ENCODE measurements around the gene HMX2. TPM values are rescaled to one million over a fixed set of nuclear protein-coding genes. Genes with fewer than 3 reads are reported as not detected.

Gene HMX2
- total RNA-seq, 1 experiment from 2014 or later, result not detected

DNA sequence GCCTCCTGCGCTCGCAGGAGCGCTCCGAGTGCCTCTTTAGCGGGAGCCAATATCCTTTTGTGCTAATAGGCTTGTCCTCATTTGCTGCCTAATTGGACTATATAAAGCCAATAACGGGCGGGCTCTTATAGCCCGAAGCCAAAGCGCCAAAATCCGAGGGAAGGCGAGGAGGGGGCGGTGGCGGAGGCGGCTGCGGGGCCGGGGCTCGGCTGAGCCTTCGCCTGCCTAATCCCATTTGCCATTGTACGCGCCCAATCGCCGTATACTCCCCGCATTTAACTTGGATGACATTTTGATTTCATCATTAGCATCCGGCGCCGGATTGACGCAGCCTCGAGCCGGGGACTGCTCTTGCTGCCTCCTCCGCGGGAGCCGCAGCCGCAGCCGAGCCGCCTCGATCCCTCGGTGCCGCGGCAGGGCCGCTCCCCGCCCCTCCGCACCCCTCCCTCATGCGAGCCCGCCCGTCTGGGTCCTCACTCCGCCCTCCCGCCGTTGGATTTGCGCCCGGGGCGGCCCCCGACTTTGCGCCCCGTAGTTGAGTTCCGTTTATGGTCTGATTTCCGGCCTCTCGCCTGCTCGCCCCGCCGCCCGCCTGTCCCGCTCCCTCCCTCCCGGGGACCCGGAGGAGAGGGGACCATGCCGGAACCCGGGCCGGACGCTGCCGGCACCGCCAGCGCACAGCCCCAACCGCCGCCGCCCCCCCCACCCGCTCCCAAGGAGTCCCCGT is 12.4 kb upstream of the HMX2 start, which contains the start of gene HMX3:
TSS of gene HMX3 (plus strand) at position 556 of the 727 bp plus-strand sequence. CDS start at position 637, 81 bp downstream.
- no peak within 1 kb of the TSS for H2AFZ ChIP-seq (ENCODE audit: low read depth, low read length, poor library complexity, severe bottlenecking)
- BruUV-seq (replicated peaks), result no TSS peak
- H3K27me3 ChIP-seq (ENCODE audit: insufficient read depth, low read length), result no peaks in the 10 kb centered on the region
- POLR2A ChIA-PET, result no interaction called here
- RAD21 ChIA-PET (ENCODE audit: low non-redundant PET in 1 of 2, low total read pairs in 2 of 2, uncharacterized antibody in 2 of 2, unreplicated experiment in 2 of 2), result no interaction called here
- H3K4me2 ChIP-seq (ENCODE audit: low read length), result no peak within 1 kb of the TSS
- intact Hi-C loops (cut with micrococcal nuclease), result no loop called here
- TF ChIP-seq SIN3A (IDR thresholded peaks at IDR 0.05; ENCODE audit: low read depth) (no peak), JUND (IDR thresholded peaks at IDR 0.05) (no peak), SP1 (IDR thresholded peaks at IDR 0.05; ENCODE audit: low read depth) (no peak), RAD21 (IDR thresholded peaks at IDR 0.05; ENCODE audit: low read depth) (no peak), CEBPB (IDR thresholded peaks at IDR 0.05; ENCODE audit: low read depth) (no peak), EGR1 (IDR thresholded peaks at IDR 0.05; ENCODE audit: low read depth) (no peak), TCF7L2 (IDR thresholded peaks at IDR 0.05; ENCODE audit: borderline replicate concordance, extremely low read depth, insufficient read depth, insufficient read length) (no peak), EZH2 (IDR thresholded peaks at IDR 0.05) (no peak), POLR2A (IDR thresholded peaks at IDR 0.05; ENCODE audit: borderline replicate concordance, extremely low read depth, insufficient read depth, insufficient read length) (no peak), POLR2AphosphoS5 (IDR thresholded peaks at IDR 0.05; ENCODE audit: low read depth, low read length) (no peak), YY1 (IDR thresholded peaks at IDR 0.05; ENCODE audit: extremely low read depth, insufficient replicate concordance, low read depth, low read length) (no peak), SRF (IDR thresholded peaks at IDR 0.05; ENCODE audit: low read depth) (no peak), ZNF274 (IDR thresholded peaks at IDR 0.05; ENCODE audit: low read depth, low read length) (no peak), FOSL1 (IDR thresholded peaks at IDR 0.05; ENCODE audit: low read depth) (no peak), ZFX (IDR thresholded peaks at IDR 0.05) (no peak)
- TF ChIP-seq, protein P1, sequence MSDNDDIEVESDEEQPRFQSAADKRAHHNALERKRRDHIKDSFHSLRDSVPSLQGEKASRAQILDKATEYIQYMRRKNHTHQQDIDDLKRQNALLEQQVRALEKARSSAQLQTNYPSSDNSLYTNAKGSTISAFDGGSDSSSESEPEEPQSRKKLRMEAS (IDR thresholded peaks at IDR 0.05), result no peak
- TF ChIP-seq, protein P2, sequence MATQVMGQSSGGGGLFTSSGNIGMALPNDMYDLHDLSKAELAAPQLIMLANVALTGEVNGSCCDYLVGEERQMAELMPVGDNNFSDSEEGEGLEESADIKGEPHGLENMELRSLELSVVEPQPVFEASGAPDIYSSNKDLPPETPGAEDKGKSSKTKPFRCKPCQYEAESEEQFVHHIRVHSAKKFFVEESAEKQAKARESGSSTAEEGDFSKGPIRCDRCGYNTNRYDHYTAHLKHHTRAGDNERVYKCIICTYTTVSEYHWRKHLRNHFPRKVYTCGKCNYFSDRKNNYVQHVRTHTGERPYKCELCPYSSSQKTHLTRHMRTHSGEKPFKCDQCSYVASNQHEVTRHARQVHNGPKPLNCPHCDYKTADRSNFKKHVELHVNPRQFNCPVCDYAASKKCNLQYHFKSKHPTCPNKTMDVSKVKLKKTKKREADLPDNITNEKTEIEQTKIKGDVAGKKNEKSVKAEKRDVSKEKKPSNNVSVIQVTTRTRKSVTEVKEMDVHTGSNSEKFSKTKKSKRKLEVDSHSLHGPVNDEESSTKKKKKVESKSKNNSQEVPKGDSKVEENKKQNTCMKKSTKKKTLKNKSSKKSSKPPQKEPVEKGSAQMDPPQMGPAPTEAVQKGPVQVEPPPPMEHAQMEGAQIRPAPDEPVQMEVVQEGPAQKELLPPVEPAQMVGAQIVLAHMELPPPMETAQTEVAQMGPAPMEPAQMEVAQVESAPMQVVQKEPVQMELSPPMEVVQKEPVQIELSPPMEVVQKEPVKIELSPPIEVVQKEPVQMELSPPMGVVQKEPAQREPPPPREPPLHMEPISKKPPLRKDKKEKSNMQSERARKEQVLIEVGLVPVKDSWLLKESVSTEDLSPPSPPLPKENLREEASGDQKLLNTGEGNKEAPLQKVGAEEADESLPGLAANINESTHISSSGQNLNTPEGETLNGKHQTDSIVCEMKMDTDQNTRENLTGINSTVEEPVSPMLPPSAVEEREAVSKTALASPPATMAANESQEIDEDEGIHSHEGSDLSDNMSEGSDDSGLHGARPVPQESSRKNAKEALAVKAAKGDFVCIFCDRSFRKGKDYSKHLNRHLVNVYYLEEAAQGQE (IDR thresholded peaks at IDR 0.05; ENCODE audit: low read depth), result no peak
- TF ChIP-seq, protein P3, sequence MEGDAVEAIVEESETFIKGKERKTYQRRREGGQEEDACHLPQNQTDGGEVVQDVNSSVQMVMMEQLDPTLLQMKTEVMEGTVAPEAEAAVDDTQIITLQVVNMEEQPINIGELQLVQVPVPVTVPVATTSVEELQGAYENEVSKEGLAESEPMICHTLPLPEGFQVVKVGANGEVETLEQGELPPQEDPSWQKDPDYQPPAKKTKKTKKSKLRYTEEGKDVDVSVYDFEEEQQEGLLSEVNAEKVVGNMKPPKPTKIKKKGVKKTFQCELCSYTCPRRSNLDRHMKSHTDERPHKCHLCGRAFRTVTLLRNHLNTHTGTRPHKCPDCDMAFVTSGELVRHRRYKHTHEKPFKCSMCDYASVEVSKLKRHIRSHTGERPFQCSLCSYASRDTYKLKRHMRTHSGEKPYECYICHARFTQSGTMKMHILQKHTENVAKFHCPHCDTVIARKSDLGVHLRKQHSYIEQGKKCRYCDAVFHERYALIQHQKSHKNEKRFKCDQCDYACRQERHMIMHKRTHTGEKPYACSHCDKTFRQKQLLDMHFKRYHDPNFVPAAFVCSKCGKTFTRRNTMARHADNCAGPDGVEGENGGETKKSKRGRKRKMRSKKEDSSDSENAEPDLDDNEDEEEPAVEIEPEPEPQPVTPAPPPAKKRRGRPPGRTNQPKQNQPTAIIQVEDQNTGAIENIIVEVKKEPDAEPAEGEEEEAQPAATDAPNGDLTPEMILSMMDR (IDR thresholded peaks at IDR 0.05 in 2 of 3, conservative IDR thresholded peaks at IDR 0.05 in 1 of 3; ENCODE audit: borderline replicate concordance in 1 of 3, insufficient read depth in 1 of 3, low read depth in 2 of 3, low read length in 2 of 3), result no peak
- TF ChIP-seq, protein P4, sequence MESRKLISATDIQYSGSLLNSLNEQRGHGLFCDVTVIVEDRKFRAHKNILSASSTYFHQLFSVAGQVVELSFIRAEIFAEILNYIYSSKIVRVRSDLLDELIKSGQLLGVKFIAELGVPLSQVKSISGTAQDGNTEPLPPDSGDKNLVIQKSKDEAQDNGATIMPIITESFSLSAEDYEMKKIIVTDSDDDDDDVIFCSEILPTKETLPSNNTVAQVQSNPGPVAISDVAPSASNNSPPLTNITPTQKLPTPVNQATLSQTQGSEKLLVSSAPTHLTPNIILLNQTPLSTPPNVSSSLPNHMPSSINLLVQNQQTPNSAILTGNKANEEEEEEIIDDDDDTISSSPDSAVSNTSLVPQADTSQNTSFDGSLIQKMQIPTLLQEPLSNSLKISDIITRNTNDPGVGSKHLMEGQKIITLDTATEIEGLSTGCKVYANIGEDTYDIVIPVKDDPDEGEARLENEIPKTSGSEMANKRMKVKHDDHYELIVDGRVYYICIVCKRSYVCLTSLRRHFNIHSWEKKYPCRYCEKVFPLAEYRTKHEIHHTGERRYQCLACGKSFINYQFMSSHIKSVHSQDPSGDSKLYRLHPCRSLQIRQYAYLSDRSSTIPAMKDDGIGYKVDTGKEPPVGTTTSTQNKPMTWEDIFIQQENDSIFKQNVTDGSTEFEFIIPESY (IDR thresholded peaks at IDR 0.05; ENCODE audit: extremely low read depth, insufficient replicate concordance, low read length), result no peak
- TF ChIP-seq, protein P5, sequence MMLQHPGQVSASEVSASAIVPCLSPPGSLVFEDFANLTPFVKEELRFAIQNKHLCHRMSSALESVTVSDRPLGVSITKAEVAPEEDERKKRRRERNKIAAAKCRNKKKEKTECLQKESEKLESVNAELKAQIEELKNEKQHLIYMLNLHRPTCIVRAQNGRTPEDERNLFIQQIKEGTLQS (IDR thresholded peaks at IDR 0.05), result no peak
- ATAC-seq (no peak), DNase-seq (ENCODE audit: low read depth, low spot score) (no peak)
- H3K9ac ChIP-seq (ENCODE audit: low read length), result no peak within 1 kb of the TSS
- H3K4me3 ChIP-seq (replicated peaks in 1 of 2; ENCODE audit: low read depth in 1 of 2, low read length in 2 of 2), result no peak within 1 kb of the TSS
- H3K4me1 ChIP-seq (ENCODE audit: control insufficient read depth in 1 of 2, insufficient read depth in 2 of 2, low read length in 2 of 2), result peaks cover 5 to 17% of the 10 kb centered on the region in 2 experiments; a peak in 1 of 4 replicates
- no peaks in the 10 kb centered on the region for H3K9me3 ChIP-seq (ENCODE audit: control insufficient read depth in 1 of 2, insufficient read depth in 1 of 2, low read depth in 1 of 2, low read length in 2 of 2)
- H3K9me2 ChIP-seq (ENCODE audit: insufficient read depth), result no peaks in the 10 kb centered on the region
- no peaks in the 10 kb centered on the region for H3K36me3 ChIP-seq (ENCODE audit: control insufficient read depth in 1 of 2, insufficient read depth in 2 of 2, low read length in 2 of 2)
- no peak within 1 kb of the TSS; the same call in 1 of the 2 replicates for H3K27ac ChIP-seq (ENCODE audit: low read depth, low read length)
- no peaks in the 10 kb centered on the region for H4K20me1 ChIP-seq (ENCODE audit: insufficient read depth)
- no peaks in the 10 kb centered on the region for H3K79me2 ChIP-seq (ENCODE audit: insufficient read depth, low read length)
- CTCF ChIA-PET, result no interaction called here
